ENCODE data around the gene AMY1B.
"Not testable (repeated sequence)": the region's sequence is repeated elsewhere in the genome, so short reads cannot be mapped to it uniquely, and the experiment has no call there.

AMY1B gene

DNA sequence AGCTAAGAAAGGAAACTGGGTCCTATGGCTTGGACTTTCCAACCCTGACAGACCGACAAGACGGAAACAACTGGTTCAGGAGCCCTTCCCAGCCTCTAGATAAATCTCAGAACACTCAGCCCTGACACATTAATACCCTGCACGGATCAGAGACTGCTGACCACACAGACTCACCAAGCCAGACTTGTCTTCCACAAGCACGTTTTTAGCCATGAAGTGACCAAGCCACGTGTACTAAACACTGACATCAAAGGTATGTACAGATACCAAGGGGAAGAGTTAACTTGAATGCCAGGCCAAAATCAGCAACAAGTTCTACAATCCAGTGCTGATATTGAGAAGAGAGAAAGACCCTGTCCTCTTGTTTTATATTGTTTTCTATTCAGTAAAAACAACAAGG, at the start of gene AMY1B:
TSS of gene AMY1B (minus strand) at position 101 of the 400 bp plus-strand sequence. CDS start 571 bp downstream, outside the sequence.
- DNase-seq = not testable (repeated sequence)

- DNase-seq = not testable (repeated sequence)
Observed at GRCh38 chr1:103745040-103745439, 49.0 kb upstream of the AMY1B start.

- DNase-seq = not testable (repeated sequence)
Observed at GRCh38 chr1:103744449-103744848, 48.4 kb upstream of the AMY1B start.

DNA sequence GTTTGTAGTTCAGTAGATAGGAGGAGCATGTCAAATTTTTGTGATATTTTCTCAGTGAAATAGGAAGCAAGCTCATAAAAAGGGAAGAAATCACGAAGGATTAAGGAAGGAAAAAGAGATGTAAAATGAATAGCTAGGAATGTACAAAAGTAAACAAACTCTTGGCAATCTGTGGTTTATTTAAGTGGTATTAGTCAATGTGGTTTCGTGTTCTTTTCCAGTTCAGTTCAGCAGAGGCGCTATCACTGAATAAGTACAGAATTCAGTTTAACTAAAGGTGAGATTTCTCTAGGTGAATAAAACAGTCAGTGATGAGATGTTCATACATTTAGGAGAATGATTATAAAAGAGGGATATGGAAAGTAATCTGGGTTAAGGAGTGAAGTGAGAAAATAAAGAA, 42.0 kb upstream of the AMY1B start:
- not testable (repeated sequence) for DNase-seq

DNA sequence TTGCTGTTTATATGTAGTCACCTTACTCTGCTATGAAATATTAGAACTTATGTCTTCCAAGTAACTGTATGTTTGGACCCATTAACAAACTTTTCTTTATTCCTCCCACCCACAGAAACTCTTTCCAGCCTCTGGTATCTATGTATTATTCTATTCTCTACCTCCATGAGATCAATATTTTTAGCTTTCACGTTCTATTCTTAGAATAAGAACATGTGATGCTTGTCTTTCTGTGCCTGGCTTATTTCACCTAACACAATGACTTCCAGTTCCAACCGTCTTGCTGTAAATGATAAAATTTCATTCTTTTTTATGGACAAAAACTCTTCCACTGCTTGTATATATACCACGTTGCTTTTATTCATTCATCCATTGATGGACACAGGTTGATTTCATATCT, 39.3 kb upstream of the AMY1B start:
- not testable (repeated sequence) for DNase-seq

- not testable (repeated sequence) for DNase-seq
Observed at GRCh38 chr1:103721473-103721872, 25.5 kb upstream of the AMY1B start.

GRCh38 chr1:103717404-103717803, 21.4 kb upstream of the AMY1B start:
- peak; percentile 1 for DNase-seq

- DNase-seq = not testable (repeated sequence)
Observed at GRCh38 chr1:103710381-103710780, 14.4 kb upstream of the AMY1B start.

- not testable (repeated sequence) for DNase-seq
Observed at GRCh38 chr1:103707670-103708069, 11.7 kb upstream of the AMY1B start.

- DNase-seq = not testable (repeated sequence)
Observed at GRCh38 chr1:103701256-103701655, 5.2 kb upstream of the AMY1B start.

- not testable (repeated sequence) for DNase-seq
Observed at GRCh38 chr1:103700669-103701068, 4.7 kb upstream of the AMY1B start.

GRCh38 chr1:103697430-103697829, 1.4 kb upstream of the AMY1B start:
- not testable (repeated sequence) for DNase-seq

- not testable (repeated sequence) for DNase-seq
Observed at GRCh38 chr1:103676335-103676734, 19.7 kb downstream of the AMY1B start.

- not testable (repeated sequence) for DNase-seq
Observed at GRCh38 chr1:103655460-103655859, 40.5 kb downstream of the AMY1B start, which contains the start of gene AMY1A. Gene AMY1A (plus strand): TSS chr1:103655760. CDS start chr1:103656331, 571 bp downstream.

- not testable (repeated sequence) for DNase-seq
Observed at GRCh38 chr1:103654133-103654532, 41.9 kb downstream of the AMY1B start.

GRCh38 chr1:103650889-103651288, 45.1 kb downstream of the AMY1B start:
- DNase-seq = not testable (repeated sequence)

DNA sequence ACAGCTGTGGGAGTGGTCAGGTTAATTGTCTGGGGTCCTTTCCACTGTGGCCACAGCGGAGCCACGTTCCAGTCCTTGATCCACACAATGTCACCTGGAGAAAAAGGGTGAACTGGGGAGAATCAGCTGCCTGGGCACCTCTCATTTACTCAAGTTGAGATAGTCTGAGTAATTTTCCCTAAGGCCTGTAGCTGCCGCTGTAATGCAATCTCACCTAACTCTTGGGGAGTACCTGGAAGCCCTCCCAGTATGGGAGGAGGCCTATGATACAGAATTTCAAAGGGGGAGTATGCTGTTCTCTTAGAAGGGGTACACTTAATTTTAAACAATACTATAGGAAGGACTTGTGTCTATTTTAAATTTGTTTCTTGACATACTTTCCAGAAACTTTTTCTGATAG, 45.7 kb downstream of the AMY1B start:
- not testable (repeated sequence) for DNase-seq

DNA sequence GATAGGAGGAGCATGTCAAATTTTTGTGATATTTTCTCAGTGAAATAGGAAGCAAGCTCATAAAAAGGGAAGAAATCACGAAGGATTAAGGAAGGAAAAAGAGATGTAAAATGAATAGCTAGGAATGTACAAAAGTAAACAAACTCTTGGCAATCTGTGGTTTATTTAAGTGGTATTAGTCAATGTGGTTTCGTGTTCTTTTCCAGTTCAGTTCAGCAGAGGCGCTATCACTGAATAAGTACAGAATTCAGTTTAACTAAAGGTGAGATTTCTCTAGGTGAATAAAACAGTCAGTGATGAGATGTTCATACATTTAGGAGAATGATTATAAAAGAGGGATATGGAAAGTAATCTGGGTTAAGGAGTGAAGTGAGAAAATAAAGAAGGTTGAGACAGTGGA, 52.1 kb downstream of the AMY1B start:
- DNase-seq = not testable (repeated sequence)

GRCh38 chr1:103641194-103641593, 54.8 kb downstream of the AMY1B start:
- DNase-seq = not testable (repeated sequence)

All from activated CD4-positive, alpha-beta T cell treated with anti-CD3 and anti-CD28 coated beads for 48 hours (primary cell).